ENCODE data around the gene NHEJ1. TPM values are rescaled to one million over a fixed set of nuclear protein-coding genes. Genes with fewer than 3 reads are reported as not detected.

Gene NHEJ1
- total and polyA plus RNA-seq, 2 donors (not counting 3 experiments of a cell fraction or from before 2014, with no cell fraction given): 12.8 to 12.9 TPM

GRCh38 chr2:219025637-219026585 is 134.7 kb downstream of the NHEJ1 start:
- CTCF ChIA-PET: interaction anchor here (0.9 to 9.9 kb wide), 6 partner anchors 8 to 128 kb away, joined by 3 to 418 read pairs (median 12); partner anchors contain the start of gene NHEJ1
- dilution Hi-C loops (cut with MboI; ENCODE audit: extremely low pct_ligation_motif_present, low sequenced_read_pairs): no loop called here
- BruUV-seq (replicated peaks): no TSS peak

More at GRCh38 chr2:219025637-219026585, 134.7 kb downstream of the NHEJ1 start:
- no peaks in the 10 kb centered on the region for H4K20me1 ChIP-seq (replicated peaks; ENCODE audit: control insufficient read depth, extremely low read depth, insufficient read depth, low read length)
- H3K4me2 ChIP-seq (ENCODE audit: insufficient read depth, low read length): no peak overlapping the region
- H3K36me3 ChIP-seq (ENCODE audit: control insufficient read depth in 2 of 2, extremely low read depth in 1 of 2, insufficient read depth in 2 of 2, low read length in 2 of 2): no peaks in the 10 kb centered on the region
- H3K9ac ChIP-seq (replicated peaks; ENCODE audit: extremely low read depth, insufficient read depth, low read length): no peak overlapping the region
- H2AFZ ChIP-seq (ENCODE audit: low read depth, low read length): no peak overlapping the region
- H3K27ac ChIP-seq (ENCODE audit: insufficient read depth, low read depth, low read length): no peak overlapping the region
- FAIRE-seq (no peak), DNase-seq (ENCODE audit: low read depth, low spot score) (no peak)
- intact Hi-C loops (cut with micrococcal nuclease): no loop called here
- peaks cover 0 to 4% of the 10 kb centered on the region in 2 experiments for H3K27me3 ChIP-seq (ENCODE audit: control insufficient read depth in 2 of 2, insufficient read depth in 2 of 2, low read length in 2 of 2)
- TF ChIP-seq FOS (IDR thresholded peaks at IDR 0.05; ENCODE audit: borderline replicate concordance, insufficient read depth, low read length): no peak
- TF ChIP-seq GATA2 (IDR thresholded peaks at IDR 0.05; ENCODE audit: insufficient read depth, insufficient read length, low read depth, low read length): no peak
- TF ChIP-seq JUN (IDR thresholded peaks at IDR 0.05; ENCODE audit: borderline replicate concordance, insufficient read depth, insufficient read length, low read depth): no peak
- no peak for TF ChIP-seq CTCF (IDR thresholded peaks at IDR 0.05; ENCODE audit: extremely low read depth in 1 of 2, insufficient read depth in 1 of 2, low read depth in 1 of 2, low read length in 2 of 2)
- no peak for TF ChIP-seq POLR2A (IDR thresholded peaks at IDR 0.05; ENCODE audit: low read depth, low read length)
- H3K4me3 ChIP-seq (replicated peaks in 1 of 3; ENCODE audit: insufficient read depth in 1 of 3, low read depth in 1 of 3, low read length in 3 of 3): no peak overlapping the region
- no peaks in the 10 kb centered on the region for H3K79me2 ChIP-seq (ENCODE audit: control insufficient read depth, insufficient read depth, low read length)
- no peaks in the 10 kb centered on the region for H3K9me1 ChIP-seq (replicated peaks; ENCODE audit: control insufficient read depth, extremely low read depth, insufficient read depth, low read length)
- POLR2A ChIA-PET: no interaction called here
- no peaks in the 10 kb centered on the region for H3K4me1 ChIP-seq (ENCODE audit: control insufficient read depth, extremely low read depth, insufficient read depth, low read length)
- no peaks in the 10 kb centered on the region for H3K9me3 ChIP-seq (replicated peaks; ENCODE audit: control insufficient read depth, insufficient read depth, low read length)

MicroRNA genes within 50 kb of the gene (microRNA counts, 767-probe panel; counts per million panel counts)
- 723 counts per million, percentile 96 among the panel's probes with 10 or more counts for microRNA hsa-miR-3131

Small RNA genes within 50 kb of the gene (microRNA-seq; reads per million reads assigned to microRNA genes)
- gene MIR3131 (ENCODE audit: borderline number of aligned reads, borderline replicate concordance): not detected

Small RNA genes within 50 kb of the gene (small RNA-seq; reads per million reads assigned to genes)
- gene MIR3131 (ENCODE audit: insufficient read depth, insufficient read length, low read depth, low replicate concordance): not detected
- gene RN7SL764P (ENCODE audit: insufficient read depth, insufficient read length, low read depth, low replicate concordance): not detected

Other genes with a start within 250 kb of the NHEJ1 start
- gene CDK5R2, start 201.1 kb downstream of the NHEJ1 start, total RNA-seq: not detected in 2 replicates
- 0.03 TPM in 1 of 2 replicates, not detected in the other for gene CDK5R2, start 201.1 kb downstream of the NHEJ1 start, polyA plus RNA-seq
- not detected in 2 replicates for gene FEV, start 175.6 kb downstream of the NHEJ1 start, total RNA-seq
- gene FEV, start 175.6 kb downstream of the NHEJ1 start, polyA plus RNA-seq: not detected in 2 replicates
- gene CRYBA2, start 167.4 kb downstream of the NHEJ1 start, total RNA-seq: not detected in 2 replicates
- not detected in 2 replicates for gene CRYBA2, start 167.4 kb downstream of the NHEJ1 start, polyA plus RNA-seq
- gene CFAP65, start 119.3 kb downstream of the NHEJ1 start, total RNA-seq: not detected in 2 replicates
- 0.03 TPM in 1 of 2 replicates, not detected in the other for gene CFAP65, start 119.3 kb downstream of the NHEJ1 start, polyA plus RNA-seq
- gene IHH, start 99.9 kb downstream of the NHEJ1 start, total RNA-seq: 0.37 TPM in 1 of 2 replicates, not detected in the other
- gene IHH, start 99.9 kb downstream of the NHEJ1 start, polyA plus RNA-seq: 0.03 TPM in 1 of 2 replicates, not detected in the other
- gene SLC23A3, start 9.2 kb upstream of the NHEJ1 start, total RNA-seq: 5.2 and 7.1 TPM in 2 replicates
- 2.7 and 3.2 TPM in 2 replicates for gene SLC23A3, start 9.2 kb upstream of the NHEJ1 start, polyA plus RNA-seq
- 41.0 and 44.0 TPM in 2 replicates for gene CNPPD1, start 16.1 kb upstream of the NHEJ1 start, total RNA-seq
- 51.1 and 55.7 TPM in 2 replicates for gene CNPPD1, start 16.1 kb upstream of the NHEJ1 start, polyA plus RNA-seq
- 58.2 and 59.5 TPM in 2 replicates for gene RETREG2, start 17.5 kb upstream of the NHEJ1 start, total RNA-seq
- gene RETREG2, start 17.5 kb upstream of the NHEJ1 start, polyA plus RNA-seq: 68.1 and 76.1 TPM in 2 replicates
- gene ZFAND2B, start 46.0 kb upstream of the NHEJ1 start, total RNA-seq: 23.3 and 24.0 TPM in 2 replicates
- gene ZFAND2B, start 46.0 kb upstream of the NHEJ1 start, polyA plus RNA-seq: 52.0 and 52.9 TPM in 2 replicates
- 26.6 and 32.5 TPM in 2 replicates for gene ABCB6, start 58.1 kb upstream of the NHEJ1 start, total RNA-seq
- 25.7 and 35.1 TPM in 2 replicates for gene ABCB6, start 58.1 kb upstream of the NHEJ1 start, polyA plus RNA-seq
- 62.2 and 65.5 TPM in 2 replicates for gene ATG9A, start 68.8 kb upstream of the NHEJ1 start, total RNA-seq
- 95.0 and 110 TPM in 2 replicates for gene ATG9A, start 68.8 kb upstream of the NHEJ1 start, polyA plus RNA-seq
- gene ANKZF1, start 69.0 kb upstream of the NHEJ1 start, total RNA-seq: 34.0 and 36.2 TPM in 2 replicates
- gene ANKZF1, start 69.0 kb upstream of the NHEJ1 start, polyA plus RNA-seq: 23.4 and 26.5 TPM in 2 replicates
- gene GLB1L, start 84.6 kb upstream of the NHEJ1 start, total RNA-seq: 9.2 and 9.5 TPM in 2 replicates
- gene GLB1L, start 84.6 kb upstream of the NHEJ1 start, polyA plus RNA-seq: 11.9 and 13.6 TPM in 2 replicates
- gene STK16, start 84.7 kb upstream of the NHEJ1 start, total RNA-seq: 18.8 and 21.1 TPM in 2 replicates
- 61.3 and 63.2 TPM in 2 replicates for gene STK16, start 84.7 kb upstream of the NHEJ1 start, polyA plus RNA-seq
- gene TUBA4B, start 92.4 kb upstream of the NHEJ1 start, total RNA-seq: not detected in 2 replicates
- not detected in 2 replicates for gene TUBA4B, start 92.4 kb upstream of the NHEJ1 start, polyA plus RNA-seq
- gene TUBA4A, start 93.1 kb upstream of the NHEJ1 start, total RNA-seq: 10.7 and 16.5 TPM in 2 replicates
- gene TUBA4A, start 93.1 kb upstream of the NHEJ1 start, polyA plus RNA-seq: 24.8 and 29.4 TPM in 2 replicates
- 27.3 and 30.4 TPM in 2 replicates for gene DNAJB2, start 118.6 kb upstream of the NHEJ1 start, total RNA-seq
- 30.6 and 35.0 TPM in 2 replicates for gene DNAJB2, start 118.6 kb upstream of the NHEJ1 start, polyA plus RNA-seq
- gene PTPRN, start 148.6 kb upstream of the NHEJ1 start, total RNA-seq: not detected in 2 replicates
- gene PTPRN, start 148.6 kb upstream of the NHEJ1 start, polyA plus RNA-seq: not detected in 2 replicates
- gene RESP18, start 171.9 kb upstream of the NHEJ1 start, total RNA-seq: not detected in 2 replicates
- gene RESP18, start 171.9 kb upstream of the NHEJ1 start, polyA plus RNA-seq: not detected in 2 replicates
- 40.4 and 43.1 TPM in 2 replicates for gene DNPEP, start 227.1 kb upstream of the NHEJ1 start, total RNA-seq
- gene DNPEP, start 227.1 kb upstream of the NHEJ1 start, polyA plus RNA-seq: 77.5 and 83.2 TPM in 2 replicates